SK-N-SH (cell line): Measurements from ENCODE around the gene AHSG. TPM values are rescaled to one million over a fixed set of nuclear protein-coding genes. Genes with fewer than 3 reads are reported as not detected.
A peak's percentile ranks its signal among the peaks of the same experiment; 100 is the strongest.

ENCODE experiments used
- CTCF ChIA-PET: fragments of 300-600, 350-600 bp; formaldehyde crosslinking; extraction: SDS; loops from one replicate; lab custom pipeline; 2021; lab: Yijun Ruan, JAX
- POLR2A ChIA-PET: fragments of 350-600 bp; sonication (Branson Sonifier 250); formaldehyde crosslinking; extraction: SDS; loops from one replicate; lab custom pipeline; 2020; ENCODE audit warnings: antibody characterized with exemption, inconsistent platforms; lab: Yijun Ruan, JAX
- DNase-seq: peaks from one replicate; pipeline ENCODE4 v3.0.0; 2012
- H2AFZ ChIP-seq: fragments of 200-600 bp; sonication (generic); 2 replicates; pipeline ENCODE4 v1.8.1; 2016; ENCODE audit warnings: antibody characterized with exemption, mild to moderate bottlenecking, low read depth
- H3F3A ChIP-seq: fragments of 200-600 bp; sonication (generic); replicated peaks from 2 replicates; pipeline ENCODE3; 2016; ENCODE audit warnings: antibody characterized with exemption, mild to moderate bottlenecking; ENCODE audit not compliant: insufficient read depth
- H3K27ac ChIP-seq, 2 experiments: fragments of 200-500 bp in 1 of 2; fragments of 200-600 bp in 1 of 2; sonication (Bioruptor generic) in 1 of 2; sonication (generic), shearing (Covaris generic) in 1 of 2; 2 replicates each; pipeline versions ENCODE4 v1.5.1 to v1.6.1; 2014 to 2016; ENCODE audit warnings: low read depth in 2 of 2, inconsistent platforms in 1 of 2, low read length in 1 of 2, mild to moderate bottlenecking in 1 of 2, mixed read lengths in 1 of 2
- H3K27me3 ChIP-seq: fragments of 200-600 bp; sonication (generic), shearing (Covaris generic); 2 replicates; pipeline ENCODE4 v1.6.1; 2016; ENCODE audit warnings: mixed run types; ENCODE audit not compliant: insufficient read depth
- H3K36me3 ChIP-seq, 2 experiments: fragments of 200-500 bp in 1 of 2; fragments of 200-600 bp in 1 of 2; sonication (Bioruptor generic) in 1 of 2; sonication (generic) in 1 of 2; replicated peaks in 1 of 2; 2 replicates each; pipeline versions ENCODE3 to v1.5.1; 2014 to 2016; ENCODE audit warnings: low read length in 1 of 2, mild to moderate bottlenecking in 1 of 2; ENCODE audit not compliant: insufficient read depth in 2 of 2, control insufficient read depth in 1 of 2
- H3K4me1 ChIP-seq, 2 experiments: fragments of 200-500 bp in 1 of 2; fragments of 200-600 bp in 1 of 2; sonication (Bioruptor generic) in 1 of 2; sonication (generic), shearing (Covaris generic) in 1 of 2; 2 replicates each; pipeline versions ENCODE4 v1.5.1 to v1.6.1; 2014 to 2016; ENCODE audit warnings: low read depth in 1 of 2, low read length in 1 of 2, mixed run types in 1 of 2; ENCODE audit not compliant: insufficient read depth in 2 of 2, control insufficient read depth in 1 of 2
- H3K4me2 ChIP-seq: fragments of 200-600 bp; sonication (generic), shearing (Covaris generic); 2 replicates; pipeline ENCODE4 v1.6.1; 2017; ENCODE audit warnings: mixed run types
- H3K4me3 ChIP-seq, 2 experiments: fragments of 200-500 bp in 1 of 2; fragments of 200-600 bp in 1 of 2; sonication (Bioruptor generic) in 1 of 2; sonication (generic), shearing (Covaris generic) in 1 of 2; 2 replicates each; pipeline versions ENCODE4 v1.5.1 to v1.8.1; 2014 to 2016; ENCODE audit warnings: low read depth in 2 of 2, inconsistent platforms in 1 of 2, low read length in 1 of 2, mild to moderate bottlenecking in 1 of 2, mixed read lengths in 1 of 2, moderate library complexity in 1 of 2
- H3K79me2 ChIP-seq: fragments of 200-600 bp; sonication (generic); 2 replicates; pipeline ENCODE4 v1.8.1; 2017; ENCODE audit warnings: mild to moderate bottlenecking; ENCODE audit not compliant: insufficient read depth
- H3K9ac ChIP-seq: fragments of 200-600 bp; sonication (generic); 2 replicates; pipeline ENCODE4 v1.6.1; 2017; ENCODE audit warnings: mixed run types
- H3K9me2 ChIP-seq: fragments of 200-600 bp; sonication (generic); 2 replicates; pipeline ENCODE4 v1.6.1; 2017; ENCODE audit warnings: mixed run types
- H3K9me3 ChIP-seq: fragments of 200-600 bp; sonication (generic); 2 replicates; pipeline ENCODE4 v1.6.1; 2017; ENCODE audit warnings: mixed run types, mild to moderate bottlenecking, moderate library complexity
- H4K20me1 ChIP-seq: fragments of 200-600 bp; sonication (generic); 2 replicates; pipeline ENCODE4 v1.6.1; 2017; ENCODE audit warnings: mild to moderate bottlenecking, mixed run types; ENCODE audit not compliant: insufficient read depth
- CTCF ChIP-seq: fragments of 200-600 bp; sonication (generic); IDR thresholded peaks from 2 replicates; pipeline ENCODE4 v1.6.1; 2017; ENCODE audit warnings: antibody characterized with exemption, mild to moderate bottlenecking, moderate library complexity
- MXI1 ChIP-seq: IDR thresholded peaks from 2 replicates; pipeline ENCODE4 v1.6.1; 2012; ENCODE audit warnings: mild to moderate bottlenecking, low read depth, low read length, improper control_type of control experiment
- REST ChIP-seq: IDR thresholded peaks from 2 replicates; pipeline ENCODE4 v1.6.1; 2012; ENCODE audit warnings: mild to moderate bottlenecking, low read depth, low read length, moderate library complexity
- WGBS: methylation state at CpG from one replicate; pipeline ENCODE4 v1.1.6; 2017; ENCODE audit warnings: low lambda C conversion rate; 5-methylcytosine and 5-hydroxymethylcytosine counted together
- polyA plus RNA-seq, 3 experiments: library from polyadenylated mRNA; depleted of rRNA; stranded (reverse); fragments of >200 nt; gene quantifications; 2 replicates each; pipeline ENCODE4 v1.2.3, GENCODE V29; 2012

Gene AHSG
- polyA plus RNA-seq, 1 of the 3 experiments (the other 2 are of a cell fraction): not detected

GRCh38 chr3:186653080-186653707 is 40.3 kb downstream of the AHSG start (continued):
- TF ChIP-seq REST: no peak

- no peaks in the 10 kb centered on the region; the same call in 1 of the 2 replicates for H3K27me3 ChIP-seq
- 36% methylated on average over 4 of the region's 6 CpGs for WGBS
Observed at GRCh38 chr3:186653984-186654383, 41.1 kb downstream of the AHSG start.

More at GRCh38 chr3:186653984-186654383, 41.1 kb downstream of the AHSG start:
- H2AFZ ChIP-seq: no peak overlapping the region
- H3K36me3 ChIP-seq: no peaks in the 10 kb centered on the region
- H3K79me2 ChIP-seq: no peaks in the 10 kb centered on the region
- no peaks in the 10 kb centered on the region for H4K20me1 ChIP-seq
- H3K4me3 ChIP-seq: no peak overlapping the region
- peak; percentile 32 for DNase-seq
- no peak for TF ChIP-seq MXI1
- TF ChIP-seq CTCF: 0 out of 2 replicates have a peak, but pooled peaks have one; percentile 8
- no peak overlapping the region for H3K9ac ChIP-seq
- ChIA-PET CTCF (interaction anchor here (0.5 to 0.6 kb wide), 2 partner anchors 25 to 108 kb away, joined by 3 to 4 read pairs; no protein-coding TSS in a partner anchor), POLR2A (no interaction called here)
- H3K4me1 ChIP-seq: no peaks in the 10 kb centered on the region; a peak in 1 of 4 replicates
- no peaks in the 10 kb centered on the region for H3F3A ChIP-seq
- no peak overlapping the region for H3K4me2 ChIP-seq
- H3K9me2 ChIP-seq: no peaks in the 10 kb centered on the region
- no peaks in the 10 kb centered on the region; the same call in 1 of the 2 replicates for H3K9me3 ChIP-seq
- H3K27ac ChIP-seq: no peak overlapping the region
